ENCODE data around the gene CLSTN2.

CLSTN2 gene

DNA sequence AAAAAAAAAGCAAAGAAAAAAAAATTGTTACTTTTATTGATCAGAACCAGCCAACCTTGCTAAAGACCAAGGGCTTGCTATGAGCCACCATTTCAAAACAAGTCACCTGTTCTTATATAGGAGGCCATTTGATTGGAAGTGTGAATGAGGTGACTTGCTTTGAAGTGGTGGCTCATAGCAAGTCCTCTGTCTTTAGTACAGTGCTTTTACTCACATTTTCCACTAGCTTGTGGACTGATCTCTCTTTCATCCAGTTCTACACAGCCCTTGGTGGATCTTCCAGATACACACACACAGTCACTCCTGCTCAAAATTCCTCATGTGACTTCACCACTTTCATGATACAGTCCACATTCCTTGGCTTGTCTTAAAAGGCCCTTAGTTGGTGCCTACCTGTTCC is 13.5 kb downstream of the CLSTN2 start:
- TF ChIP-seq SIN3A (IDR thresholded peaks at IDR 0.05; ENCODE audit: borderline replicate concordance, insufficient read depth, low read length) (no peak), FOXP2 (optimal IDR thresholded peaks at IDR 0.05; ENCODE audit: borderline replicate concordance, extremely low read depth, extremely low read length, insufficient read depth) (no peak), POLR2AphosphoS5 (IDR thresholded peaks at IDR 0.05; ENCODE audit: low read depth, low read length) (no peak), TAF1 (IDR thresholded peaks at IDR 0.05; ENCODE audit: borderline replicate concordance, insufficient read depth, low read length) (no peak)
- TF ChIP-seq, protein P1, sequence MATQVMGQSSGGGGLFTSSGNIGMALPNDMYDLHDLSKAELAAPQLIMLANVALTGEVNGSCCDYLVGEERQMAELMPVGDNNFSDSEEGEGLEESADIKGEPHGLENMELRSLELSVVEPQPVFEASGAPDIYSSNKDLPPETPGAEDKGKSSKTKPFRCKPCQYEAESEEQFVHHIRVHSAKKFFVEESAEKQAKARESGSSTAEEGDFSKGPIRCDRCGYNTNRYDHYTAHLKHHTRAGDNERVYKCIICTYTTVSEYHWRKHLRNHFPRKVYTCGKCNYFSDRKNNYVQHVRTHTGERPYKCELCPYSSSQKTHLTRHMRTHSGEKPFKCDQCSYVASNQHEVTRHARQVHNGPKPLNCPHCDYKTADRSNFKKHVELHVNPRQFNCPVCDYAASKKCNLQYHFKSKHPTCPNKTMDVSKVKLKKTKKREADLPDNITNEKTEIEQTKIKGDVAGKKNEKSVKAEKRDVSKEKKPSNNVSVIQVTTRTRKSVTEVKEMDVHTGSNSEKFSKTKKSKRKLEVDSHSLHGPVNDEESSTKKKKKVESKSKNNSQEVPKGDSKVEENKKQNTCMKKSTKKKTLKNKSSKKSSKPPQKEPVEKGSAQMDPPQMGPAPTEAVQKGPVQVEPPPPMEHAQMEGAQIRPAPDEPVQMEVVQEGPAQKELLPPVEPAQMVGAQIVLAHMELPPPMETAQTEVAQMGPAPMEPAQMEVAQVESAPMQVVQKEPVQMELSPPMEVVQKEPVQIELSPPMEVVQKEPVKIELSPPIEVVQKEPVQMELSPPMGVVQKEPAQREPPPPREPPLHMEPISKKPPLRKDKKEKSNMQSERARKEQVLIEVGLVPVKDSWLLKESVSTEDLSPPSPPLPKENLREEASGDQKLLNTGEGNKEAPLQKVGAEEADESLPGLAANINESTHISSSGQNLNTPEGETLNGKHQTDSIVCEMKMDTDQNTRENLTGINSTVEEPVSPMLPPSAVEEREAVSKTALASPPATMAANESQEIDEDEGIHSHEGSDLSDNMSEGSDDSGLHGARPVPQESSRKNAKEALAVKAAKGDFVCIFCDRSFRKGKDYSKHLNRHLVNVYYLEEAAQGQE (IDR thresholded peaks at IDR 0.05; ENCODE audit: insufficient read depth in 1 of 2, low read depth in 2 of 2, low read length in 2 of 2), result no peak

DNA sequence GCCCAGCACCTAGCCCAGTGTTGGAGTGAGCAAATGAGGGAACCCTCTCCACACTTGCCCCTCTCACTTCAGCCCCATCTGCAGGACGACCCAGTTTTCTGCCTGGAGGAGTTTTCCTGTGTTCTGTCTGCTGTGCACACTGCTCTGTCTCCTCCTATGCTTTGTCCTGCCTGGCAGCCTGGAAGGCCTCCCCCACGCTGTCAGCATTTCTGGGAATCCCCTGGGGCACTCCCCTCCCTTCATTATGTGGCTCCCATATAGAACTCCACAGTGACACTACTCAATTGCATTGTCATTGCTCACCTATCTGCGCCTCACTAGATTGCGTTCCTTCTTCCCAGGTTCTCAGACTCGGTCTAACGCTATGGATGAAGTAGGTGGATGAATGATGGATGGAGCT is 13.9 kb downstream of the CLSTN2 start:
- TF ChIP-seq, protein P1 (IDR thresholded peaks at IDR 0.05; ENCODE audit: insufficient read depth in 1 of 2, low read depth in 2 of 2, low read length in 2 of 2), result no peak
- TF ChIP-seq FOXP2 (optimal IDR thresholded peaks at IDR 0.05; ENCODE audit: borderline replicate concordance, extremely low read depth, extremely low read length, insufficient read depth), result no peak
- no peak for TF ChIP-seq SIN3A (IDR thresholded peaks at IDR 0.05; ENCODE audit: borderline replicate concordance, insufficient read depth, low read length)
- no peak for TF ChIP-seq POLR2AphosphoS5 (IDR thresholded peaks at IDR 0.05; ENCODE audit: low read depth, low read length)
- no peak for TF ChIP-seq TAF1 (IDR thresholded peaks at IDR 0.05; ENCODE audit: borderline replicate concordance, insufficient read depth, low read length)

DNA sequence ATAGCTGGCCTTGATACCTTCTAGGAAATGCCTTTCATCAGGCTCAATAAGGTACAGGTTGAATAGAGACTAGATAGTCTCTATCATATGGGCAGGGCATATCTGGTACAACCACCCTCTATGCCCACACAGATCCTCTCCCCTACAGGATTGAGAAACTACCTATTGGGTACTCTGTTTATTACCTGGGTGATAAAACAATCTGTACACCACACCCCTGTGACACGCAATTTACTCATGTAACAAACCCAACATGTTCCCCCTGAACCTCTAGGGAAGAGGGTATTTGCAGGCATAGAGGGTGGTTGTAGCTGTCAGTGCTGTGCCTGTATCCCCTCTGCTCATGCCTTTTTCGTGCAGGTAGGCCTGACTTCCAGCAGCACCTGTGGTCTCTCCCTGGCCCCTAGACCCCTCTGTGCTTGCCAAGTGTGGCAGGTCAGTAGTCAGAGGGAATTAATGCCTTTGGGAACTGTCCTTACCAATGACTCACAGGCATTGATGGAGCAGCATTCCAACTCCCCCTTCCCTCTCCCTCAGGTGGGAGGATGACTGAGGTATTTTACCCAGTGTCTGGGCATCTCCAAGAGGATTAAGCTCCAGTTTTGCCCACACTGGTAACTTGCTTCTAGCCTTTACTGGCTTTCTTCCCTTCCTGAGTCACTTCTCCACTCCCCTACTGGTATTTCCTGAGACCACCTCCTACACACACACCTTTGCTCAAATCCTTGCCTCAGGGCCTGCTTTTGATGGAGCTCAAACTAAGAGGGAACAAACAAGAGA is 18.3 kb downstream of the CLSTN2 start:
- TF ChIP-seq SIN3A (IDR thresholded peaks at IDR 0.05; ENCODE audit: borderline replicate concordance, insufficient read depth, low read length), result no peak
- no peak for TF ChIP-seq FOXP2 (optimal IDR thresholded peaks at IDR 0.05; ENCODE audit: borderline replicate concordance, extremely low read depth, extremely low read length, insufficient read depth)
- TF ChIP-seq POLR2AphosphoS5 (IDR thresholded peaks at IDR 0.05; ENCODE audit: low read depth, low read length), result no peak
- TF ChIP-seq, protein P1 (IDR thresholded peaks at IDR 0.05; ENCODE audit: insufficient read depth in 1 of 2, low read depth in 2 of 2, low read length in 2 of 2), result no peak
- TF ChIP-seq TAF1 (IDR thresholded peaks at IDR 0.05; ENCODE audit: borderline replicate concordance, insufficient read depth, low read length), result no peak

DNA sequence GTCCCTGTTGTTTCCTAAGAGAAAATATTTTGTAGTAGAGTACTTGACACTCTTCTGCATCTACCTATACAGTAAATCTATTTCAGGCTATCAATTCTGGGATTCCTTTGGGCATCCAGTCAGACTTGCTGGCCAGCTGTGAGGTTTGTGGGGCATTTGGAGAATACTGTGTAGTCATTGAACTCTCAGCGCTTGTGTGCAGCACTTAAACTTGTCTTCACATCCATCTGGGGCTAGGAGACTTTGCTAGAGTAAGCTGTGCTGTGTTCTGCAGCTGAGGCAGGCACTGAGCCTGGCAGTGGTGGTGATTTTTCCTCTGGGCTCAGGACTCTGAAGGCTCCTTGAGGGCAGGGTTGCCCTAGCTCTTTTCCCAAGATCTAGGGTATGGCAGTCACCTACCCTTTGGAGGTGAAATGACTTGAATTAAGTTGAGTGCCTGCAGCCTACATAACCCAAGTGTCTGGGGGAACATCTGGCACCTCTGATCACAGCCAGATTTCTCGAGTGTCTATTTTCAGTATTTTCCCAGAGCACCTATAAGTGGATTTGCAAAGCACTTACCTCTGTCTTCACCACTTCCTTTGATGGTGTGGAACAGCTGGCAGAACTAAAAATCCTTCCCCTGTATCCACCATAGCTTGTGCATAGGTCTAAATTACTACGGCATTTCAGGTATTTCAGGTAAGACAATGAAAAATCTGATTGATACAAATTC is 19.3 kb downstream of the CLSTN2 start:
- TF ChIP-seq SIN3A (IDR thresholded peaks at IDR 0.05; ENCODE audit: borderline replicate concordance, insufficient read depth, low read length), result no peak
- no peak for TF ChIP-seq TAF1 (IDR thresholded peaks at IDR 0.05; ENCODE audit: borderline replicate concordance, insufficient read depth, low read length)
- no peak for TF ChIP-seq FOXP2 (optimal IDR thresholded peaks at IDR 0.05; ENCODE audit: borderline replicate concordance, extremely low read depth, extremely low read length, insufficient read depth)
- TF ChIP-seq POLR2AphosphoS5 (IDR thresholded peaks at IDR 0.05; ENCODE audit: low read depth, low read length), result no peak
- TF ChIP-seq, protein P1 (IDR thresholded peaks at IDR 0.05; ENCODE audit: insufficient read depth in 1 of 2, low read depth in 2 of 2, low read length in 2 of 2), result no peak
